GM10266 (cell line): ENCODE data around the gene GPR160.
"Not testable (repeated sequence)": the region's sequence is repeated elsewhere in the genome, so short reads cannot be mapped to it uniquely, and the experiment has no call there.

Source experiments
- DNase-seq: peaks from one replicate; pipeline ENCODE4 v3.0.0; 2012; ENCODE audit errors: extremely low spot score
- TF ChIP-seq, protein P1 (sequence below): IDR thresholded peaks from 2 replicates; pipeline ENCODE4 v1.5.1; 2012; ENCODE audit warnings: mild to moderate bottlenecking, low read depth; ENCODE audit not compliant: control insufficient read depth, insufficient read depth; ENCODE audit errors: missing control alignments

GPR160 gene

DNA sequence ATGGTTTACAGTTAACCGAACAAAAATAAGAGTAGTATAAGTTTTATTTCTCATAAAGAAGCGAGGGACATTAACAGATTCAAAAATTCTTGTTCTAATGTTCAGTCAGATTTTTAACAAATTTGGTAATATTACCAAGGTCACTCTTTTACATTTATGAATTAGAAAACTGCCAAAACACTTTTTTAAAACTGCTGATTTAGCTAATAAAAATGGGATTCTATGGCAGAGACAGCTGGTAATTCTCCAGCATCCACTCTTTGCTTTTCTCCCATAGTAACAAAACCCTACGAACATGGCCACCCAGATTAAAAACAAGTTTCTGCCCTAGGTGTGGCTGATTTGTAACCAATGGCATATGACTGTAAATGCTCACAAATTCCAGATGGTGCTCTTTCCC, 71.2 kb downstream of the GPR160 start:
- no peak for DNase-seq

DNA sequence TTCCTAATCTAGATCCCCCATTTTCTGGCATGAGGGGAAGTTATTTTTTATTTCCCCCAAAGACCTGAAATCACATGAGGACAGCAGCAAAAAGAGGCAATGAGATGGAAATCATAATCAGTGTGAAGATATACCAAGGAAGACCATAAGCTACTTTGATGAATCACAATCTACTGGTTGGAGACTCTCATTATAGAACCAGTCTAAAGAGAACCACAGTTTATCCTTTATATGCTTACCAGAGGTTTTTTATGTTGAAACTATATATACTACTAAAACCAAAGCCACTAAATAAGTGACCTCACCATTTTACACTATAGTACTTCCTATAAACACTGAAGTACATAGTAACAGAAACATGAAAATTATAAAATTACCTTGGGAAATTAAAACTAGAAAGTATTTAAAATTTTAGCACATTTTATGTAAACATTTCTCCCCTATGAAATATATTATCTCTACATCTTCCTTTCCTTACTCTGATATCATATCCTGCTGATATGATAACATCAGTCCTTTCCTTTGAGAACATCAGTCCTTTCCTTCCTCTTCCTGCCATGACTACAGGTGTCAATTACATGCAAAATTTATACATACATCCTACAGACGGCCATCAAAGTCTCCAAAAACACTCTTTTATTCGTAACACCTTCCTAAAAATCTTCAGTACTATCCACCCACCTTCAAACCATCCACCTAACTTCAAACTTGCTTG, 71.9 kb downstream of the GPR160 start:
- DNase-seq = no peak
- TF ChIP-seq, protein P1, sequence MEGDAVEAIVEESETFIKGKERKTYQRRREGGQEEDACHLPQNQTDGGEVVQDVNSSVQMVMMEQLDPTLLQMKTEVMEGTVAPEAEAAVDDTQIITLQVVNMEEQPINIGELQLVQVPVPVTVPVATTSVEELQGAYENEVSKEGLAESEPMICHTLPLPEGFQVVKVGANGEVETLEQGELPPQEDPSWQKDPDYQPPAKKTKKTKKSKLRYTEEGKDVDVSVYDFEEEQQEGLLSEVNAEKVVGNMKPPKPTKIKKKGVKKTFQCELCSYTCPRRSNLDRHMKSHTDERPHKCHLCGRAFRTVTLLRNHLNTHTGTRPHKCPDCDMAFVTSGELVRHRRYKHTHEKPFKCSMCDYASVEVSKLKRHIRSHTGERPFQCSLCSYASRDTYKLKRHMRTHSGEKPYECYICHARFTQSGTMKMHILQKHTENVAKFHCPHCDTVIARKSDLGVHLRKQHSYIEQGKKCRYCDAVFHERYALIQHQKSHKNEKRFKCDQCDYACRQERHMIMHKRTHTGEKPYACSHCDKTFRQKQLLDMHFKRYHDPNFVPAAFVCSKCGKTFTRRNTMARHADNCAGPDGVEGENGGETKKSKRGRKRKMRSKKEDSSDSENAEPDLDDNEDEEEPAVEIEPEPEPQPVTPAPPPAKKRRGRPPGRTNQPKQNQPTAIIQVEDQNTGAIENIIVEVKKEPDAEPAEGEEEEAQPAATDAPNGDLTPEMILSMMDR = no peak

More for the DNA sequence above, 71.2 kb downstream of the GPR160 start:
- TF ChIP-seq, protein P1 = no peak

GRCh38 chr3:170111147-170111771, 73.5 kb downstream of the GPR160 start:
- no peak for DNase-seq
- TF ChIP-seq, protein P1 = no peak

- not testable (repeated sequence) for DNase-seq
Measured at GRCh38 chr3:170114165-170114564, 76.4 kb downstream of the GPR160 start.

- no peak for DNase-seq
Measured at GRCh38 chr3:170117134-170117533, 79.3 kb downstream of the GPR160 start.

GRCh38 chr3:170128259-170128976, 90.6 kb downstream of the GPR160 start:
- TF ChIP-seq, protein P1 = no peak
- DNase-seq = peak; percentile 56

More at GRCh38 chr3:170117134-170117533, 79.3 kb downstream of the GPR160 start:
- TF ChIP-seq, protein P1 = no peak

DNA sequence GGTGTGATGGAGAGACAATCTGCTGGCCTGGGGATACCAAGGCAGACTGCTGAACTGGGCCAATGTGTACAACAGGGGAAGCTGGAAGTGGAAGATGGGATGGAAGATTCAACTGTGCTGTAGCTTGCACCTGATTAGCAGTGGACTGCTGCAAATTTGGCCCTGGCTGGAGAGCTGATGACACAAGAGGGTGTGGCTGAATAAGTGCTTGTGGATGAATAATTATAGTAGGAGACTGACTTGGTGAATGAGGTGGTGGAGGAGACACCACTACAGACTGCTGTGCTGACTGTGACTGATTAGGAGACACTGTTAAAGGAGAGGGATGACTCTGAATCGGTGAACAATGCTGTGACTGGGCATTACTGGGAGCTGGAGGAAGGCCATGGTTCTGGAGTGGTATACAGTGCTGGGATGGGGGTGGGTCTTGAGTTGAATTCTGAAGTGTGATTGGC, 91.2 kb downstream of the GPR160 start:
- peak; percentile 41 for DNase-seq
- TF ChIP-seq, protein P1 = no peak
